HepG2 (cell line): ENCODE results near the gene KRTAP10-11. TPM values are rescaled to one million over a fixed set of nuclear protein-coding genes. Genes with fewer than 3 reads are reported as not detected.

Experiments used
- ATAC-seq: fragments of 200-7000 bp; cut with Tn5 transposase; 3 replicates; pipeline ENCODE4 v1.9.1; 2020; ENCODE audit warnings: mild to moderate bottlenecking, moderate library complexity
- BruUV-seq: library from RNA; stranded (reverse); fragments of 400-500 nt; replicated peaks from 2 replicates; lab custom pipeline; 2021; lab: Mats Ljungman, UMichigan
- CTCF ChIA-PET: fragments of 300-600 bp; formaldehyde crosslinking; extraction: SDS; loops from one replicate; lab custom pipeline; 2021; ENCODE audit warnings: low total read pairs, inconsistent platforms, low intra/inter-chr PET ratio; lab: Yijun Ruan, JAX
- POLR2A ChIA-PET: fragments of 350-600 bp; sonication (Branson Sonifier 250); formaldehyde crosslinking; loops from one replicate; lab custom pipeline; 2020; ENCODE audit warnings: antibody characterized with exemption, inconsistent platforms; lab: Yijun Ruan, JAX
- DNase-seq: peaks from one replicate; pipeline ENCODE4 v3.0.0-alpha.2; 2015; ENCODE audit warnings: low spot score
- FAIRE-seq: peaks from 3 replicates; lab custom pipeline; 2011; peaks lifted over from hg19 to GRCh38; lab: Jason Lieb, UNC
- H2AFZ ChIP-seq: one replicate; pipeline ENCODE4 v1.6.1; 2011; ENCODE audit warnings: low read length, inconsistent platforms
- H3K27ac ChIP-seq: fragments of 300-600 bp; 3 replicates; pipeline ENCODE4 v1.8.0; 2011; ENCODE audit warnings: mixed run types, mild to moderate bottlenecking, mixed read lengths, low read length, inconsistent platforms; ENCODE audit not compliant: insufficient read depth; ENCODE audit errors: extremely low read length
- H3K27me3 ChIP-seq, 2 experiments: fragments of 200-600 bp in 1 of 2; 2 replicates in 1 of 2; 3 replicates in 1 of 2; pipeline versions ENCODE4 v1.6.0 to v1.8.0; 2011; ENCODE audit warnings: low read length in 2 of 2, mild to moderate bottlenecking in 2 of 2, moderate library complexity in 2 of 2, inconsistent platforms in 1 of 2; ENCODE audit not compliant: insufficient read depth in 2 of 2, control insufficient read depth in 1 of 2
- H3K36me3 ChIP-seq, 2 experiments: fragments of 200-600 bp in 1 of 2; replicated peaks in 1 of 2; 2 replicates in 1 of 2; 3 replicates in 1 of 2; pipeline versions ENCODE4 v1.5.1 to v1.8.0; 2011; ENCODE audit warnings: low read length in 2 of 2, inconsistent platforms in 1 of 2; ENCODE audit not compliant: insufficient read depth in 2 of 2, control insufficient read depth in 1 of 2
- H3K4me1 ChIP-seq: 2 replicates; pipeline ENCODE4 v1.5.1; 2012; ENCODE audit warnings: low read length, inconsistent platforms; ENCODE audit not compliant: insufficient read depth
- H3K4me2 ChIP-seq: 2 replicates; pipeline ENCODE4 v1.6.0; 2011; ENCODE audit warnings: low read depth, low read length, inconsistent platforms
- H3K4me3 ChIP-seq, 3 experiments: fragments of 200-600 bp in 1 of 3; sonication (generic), shearing (Covaris generic) in 1 of 3; replicated peaks in 1 of 3; 2 replicates each; pipeline ENCODE4 v1.5.1; 2011 to 2016; ENCODE audit warnings: low read length in 3 of 3, inconsistent platforms in 2 of 3, low read depth in 2 of 3, mild to moderate bottlenecking in 2 of 3, control low read depth in 1 of 3, mixed read lengths in 1 of 3; ENCODE audit not compliant: insufficient read depth in 1 of 3
- H3K79me2 ChIP-seq: one replicate; pipeline ENCODE4 v1.6.1; 2011; ENCODE audit warnings: low read length, inconsistent platforms; ENCODE audit not compliant: insufficient read depth
- H3K9ac ChIP-seq: 2 replicates; pipeline ENCODE4 v1.6.0; 2011; ENCODE audit warnings: mild to moderate bottlenecking, low read depth, low read length, inconsistent platforms; ENCODE audit not compliant: insufficient read depth
- H3K9me3 ChIP-seq: 2 replicates; pipeline ENCODE4 v1.5.1; 2012; ENCODE audit warnings: mild to moderate bottlenecking, low read length
- H4K20me1 ChIP-seq: 2 replicates; pipeline ENCODE4 v1.6.0; 2011; ENCODE audit warnings: inconsistent platforms, mild to moderate bottlenecking, low read length, moderate library complexity; ENCODE audit not compliant: insufficient read depth
- KDM1A ChIP-seq: IDR thresholded peaks from 2 replicates; pipeline ENCODE4 v1.6.1; 2016; ENCODE audit warnings: missing compliant biosample characterization
- NFRKB ChIP-seq: fragments of 450-650 bp; IDR thresholded peaks from 2 replicates; pipeline ENCODE4 v1.6.1; 2017
- SYNCRIP ChIP-seq: fragments of 200-400 bp; formaldehyde crosslinking; IDR thresholded peaks from 2 replicates; pipeline ENCODE4 v1.6.1; 2018; ENCODE audit warnings: mild to moderate bottlenecking, low read depth, low read length; ENCODE audit not compliant: insufficient read depth
- ZMYM2 ChIP-seq: sonication (generic); formaldehyde crosslinking; IDR thresholded peaks from 2 replicates; pipeline ENCODE4 v1.8.0; 2022; ENCODE audit warnings: mild to moderate bottlenecking, missing genetic modification reagents
- ZNF230 ChIP-seq: sonication (generic); formaldehyde crosslinking; IDR thresholded peaks from 2 replicates; pipeline ENCODE4 v1.4.0; 2020; ENCODE audit warnings: mild to moderate bottlenecking, missing genetic modification reagents
- ZNF766 ChIP-seq: sonication (generic); formaldehyde crosslinking; IDR thresholded peaks from 2 replicates; pipeline ENCODE4 v1.5.0; 2020; ENCODE audit warnings: missing genetic modification reagents, borderline replicate concordance
- WGBS: methylation state at CpG from one replicate; pipeline ENCODE4 v1.1.6; 2017; ENCODE audit warnings: low lambda C conversion rate; 5-methylcytosine and 5-hydroxymethylcytosine counted together
- in situ Hi-C: cut with HindIII; loops from 2 replicates; pipeline ENCODE4 v1.10.0; 2017; ENCODE audit warnings: low pct_unique_long_range_greater_than_20kb; ENCODE audit not compliant: extremely low pct_ligation_motif_present
- intact Hi-C: fragments of 100-400 bp; cut with micrococcal nuclease; formaldehyde crosslinking; loops from one replicate; pipeline ENCODE4 v1.10.0; 2022; ENCODE audit not compliant: unreplicated experiment
- polyA plus RNA-seq, 8 experiments: library from polyadenylated mRNA; depleted of rRNA in 3 of 8; stranded (reverse) in 7 of 8; unstranded in 1 of 8; fragments of >200 nt; fragmentation: Illumina TruSeq in 4 of 8; extraction: Trizol in 4 of 8; gene quantifications; 2 replicates each; pipeline versions ENCODE4 v1.2.1 to v1.2.3, GENCODE V29; 2011 to 2016; ENCODE audit warnings: low read depth in 4 of 8, missing spikeins in 1 of 8, mixed read lengths in 1 of 8; ENCODE audit not compliant: insufficient read depth in 1 of 8
- total RNA-seq, 5 experiments: library from RNA; depleted of rRNA; stranded (reverse); fragments of >200 nt; fragmentation: Illumina TruSeq; extraction: Trizol; gene quantifications; 2 replicates each; pipeline ENCODE4 v1.2.3, GENCODE V29; 2016; ENCODE audit warnings: low read depth in 1 of 5
- TF ChIP-seq, protein P1 (sequence below): sonication (generic); formaldehyde crosslinking; IDR thresholded peaks from 2 replicates; pipeline ENCODE4 v1.4.0; 2020; ENCODE audit warnings: missing genetic modification reagents, borderline replicate concordance

Gene KRTAP10-11
- total and polyA plus RNA-seq, 2 of the 13 experiments (the other 11 are each of a cell fraction or from before 2014, with no cell fraction given) = not detected

DNA sequence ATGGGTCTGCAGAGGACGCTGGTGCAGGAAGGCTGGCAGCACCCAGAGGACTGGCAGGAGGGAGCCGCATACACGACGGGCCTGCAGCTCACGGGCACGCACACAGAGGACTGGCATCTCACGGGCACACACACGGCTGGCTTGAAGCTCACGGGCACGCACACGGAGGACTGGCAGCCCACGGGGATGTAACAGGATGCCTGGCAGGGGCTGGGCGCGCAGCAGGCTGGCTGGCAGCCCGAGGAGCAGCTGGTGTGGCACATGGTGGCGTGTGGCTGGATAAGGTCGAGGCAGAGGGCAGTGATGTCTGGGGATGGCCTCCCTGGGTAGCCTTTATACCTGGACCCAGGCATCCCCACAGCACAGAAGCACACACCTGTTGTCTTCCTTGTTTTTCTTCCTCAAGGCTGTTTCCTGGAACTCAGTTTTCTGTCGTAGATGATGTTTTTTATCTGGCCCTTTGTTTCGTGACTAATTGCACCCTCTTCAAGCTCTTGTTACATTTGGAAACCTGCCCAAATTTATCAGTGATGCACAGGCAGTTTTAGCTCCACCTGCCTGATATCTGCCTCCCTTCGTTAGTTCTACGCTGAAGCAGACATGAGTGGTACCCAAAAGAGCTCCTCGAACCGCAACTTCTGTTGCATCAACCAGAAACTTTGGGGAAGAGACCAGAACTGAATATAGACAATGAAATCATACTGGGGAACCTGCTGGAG, 35.8 kb downstream of the KRTAP10-11 start, which contains the start of gene KRTAP12-1:
TSS of gene KRTAP12-1 (minus strand) at position 303 of the 719 bp plus-strand sequence. CDS start at position 263, 40 bp downstream.
- TF ChIP-seq NFRKB (no peak), ZNF230 (CRISPR knock-in tag) (no peak)
- TF ChIP-seq, all 625 proteins: peak for 0
- Histone ChIP-seq H3K27ac (no peak within 1 kb of the TSS), H3K9me3 (no peaks in the 10 kb centered on the region), H3K4me2 (no peak within 1 kb of the TSS), H3K36me3 (no peaks in the 10 kb centered on the region), H2AFZ (no peak within 1 kb of the TSS), H3K4me1 (no peaks in the 10 kb centered on the region), H3K79me2 (no peaks in the 10 kb centered on the region), H4K20me1 (no peaks in the 10 kb centered on the region), H3K9ac (no peak within 1 kb of the TSS), H3K4me3 (no peak within 1 kb of the TSS), H3K27me3 (peaks cover under 1 to 28% of the 10 kb centered on the region in 2 experiments; a peak in 4 of 5 replicates)
- POLR2A ChIA-PET = no interaction called here
- in situ Hi-C loops = no loop called here
- FAIRE-seq (no peak), DNase-seq (no peak), ATAC-seq (no peak)
- BruUV-seq = no TSS peak
- CTCF ChIA-PET = no interaction called here
- intact Hi-C loops = no loop called here
- 32% methylated on average over 6 of the region's 23 CpGs for WGBS

DNA sequence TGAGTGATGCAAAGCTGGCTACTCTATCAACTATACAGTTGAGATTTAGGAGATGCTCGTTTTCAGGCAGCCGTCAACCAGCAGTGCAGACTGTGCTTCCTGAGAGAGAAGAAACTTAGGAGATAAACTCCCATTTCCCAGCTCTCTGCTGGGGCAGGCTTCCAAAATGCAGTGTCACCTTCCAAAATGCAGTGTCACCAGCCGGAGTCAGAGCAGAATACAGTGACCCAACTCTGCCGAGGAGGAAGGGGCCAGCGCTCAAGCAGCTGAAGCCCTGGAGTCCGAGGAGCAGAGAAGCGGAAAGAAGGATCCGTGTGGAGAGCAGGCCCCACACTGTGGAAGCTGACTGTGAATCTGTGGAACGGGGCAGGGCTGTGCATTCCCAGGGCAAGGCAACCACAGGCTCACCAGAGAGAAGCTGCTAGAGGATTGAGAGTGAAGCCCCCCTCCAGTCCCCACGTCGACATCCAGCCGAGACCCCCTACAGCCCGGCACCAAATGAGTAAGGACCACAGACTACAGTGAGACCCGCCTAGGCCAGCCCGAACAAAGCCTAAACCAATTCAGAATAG, 36.5 kb downstream of the KRTAP10-11 start:
- FAIRE-seq (no peak), DNase-seq (no peak), ATAC-seq (no peak)
- CTCF ChIA-PET = no interaction called here
- H2AFZ ChIP-seq = no peak overlapping the region
- H3K79me2 ChIP-seq = no peaks in the 10 kb centered on the region
- no peaks in the 10 kb centered on the region for H3K9me3 ChIP-seq
- H3K4me3 ChIP-seq = no peak overlapping the region
- H3K9ac ChIP-seq = no peak overlapping the region
- no peak overlapping the region for H3K4me2 ChIP-seq
- H3K36me3 ChIP-seq = no peaks in the 10 kb centered on the region
- 35% methylated on average over 13 of the region's 15 CpGs for WGBS
- POLR2A ChIA-PET = no interaction called here
- H4K20me1 ChIP-seq = no peaks in the 10 kb centered on the region
- in situ Hi-C loops = no loop called here
- H3K27me3 ChIP-seq = peaks cover 0 to 31% of the 10 kb centered on the region in 2 experiments; a peak in 4 of 5 replicates
- H3K4me1 ChIP-seq = no peaks in the 10 kb centered on the region
- TF ChIP-seq ZMYM2 (no peak), SYNCRIP (no peak), KDM1A (CRISPR knock-in tag) (no peak), ZNF766 (CRISPR knock-in tag) (no peak)
- TF ChIP-seq, protein P1, sequence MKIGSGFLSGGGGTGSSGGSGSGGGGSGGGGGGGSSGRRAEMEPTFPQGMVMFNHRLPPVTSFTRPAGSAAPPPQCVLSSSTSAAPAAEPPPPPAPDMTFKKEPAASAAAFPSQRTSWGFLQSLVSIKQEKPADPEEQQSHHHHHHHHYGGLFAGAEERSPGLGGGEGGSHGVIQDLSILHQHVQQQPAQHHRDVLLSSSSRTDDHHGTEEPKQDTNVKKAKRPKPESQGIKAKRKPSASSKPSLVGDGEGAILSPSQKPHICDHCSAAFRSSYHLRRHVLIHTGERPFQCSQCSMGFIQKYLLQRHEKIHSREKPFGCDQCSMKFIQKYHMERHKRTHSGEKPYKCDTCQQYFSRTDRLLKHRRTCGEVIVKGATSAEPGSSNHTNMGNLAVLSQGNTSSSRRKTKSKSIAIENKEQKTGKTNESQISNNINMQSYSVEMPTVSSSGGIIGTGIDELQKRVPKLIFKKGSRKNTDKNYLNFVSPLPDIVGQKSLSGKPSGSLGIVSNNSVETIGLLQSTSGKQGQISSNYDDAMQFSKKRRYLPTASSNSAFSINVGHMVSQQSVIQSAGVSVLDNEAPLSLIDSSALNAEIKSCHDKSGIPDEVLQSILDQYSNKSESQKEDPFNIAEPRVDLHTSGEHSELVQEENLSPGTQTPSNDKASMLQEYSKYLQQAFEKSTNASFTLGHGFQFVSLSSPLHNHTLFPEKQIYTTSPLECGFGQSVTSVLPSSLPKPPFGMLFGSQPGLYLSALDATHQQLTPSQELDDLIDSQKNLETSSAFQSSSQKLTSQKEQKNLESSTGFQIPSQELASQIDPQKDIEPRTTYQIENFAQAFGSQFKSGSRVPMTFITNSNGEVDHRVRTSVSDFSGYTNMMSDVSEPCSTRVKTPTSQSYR (CRISPR knock-in tag) = no peak
- TF ChIP-seq, all 625 proteins: peak for 0
- no TSS peak for BruUV-seq
- intact Hi-C loops = no loop called here
- no peak overlapping the region for H3K27ac ChIP-seq
